HG03432 (cell line): ENCODE results near the gene NOP14.
"Not testable (repeated sequence)": the region's sequence is repeated elsewhere in the genome, so short reads cannot be mapped to it uniquely, and the experiment has no call there.

Experiments used
- ATAC-seq: cut with Tn5 transposase; IDR thresholded peaks from one replicate; pipeline ENCODE4 v1.9.1; 2021; ENCODE audit warnings: mild to moderate bottlenecking, moderate library complexity; ENCODE audit not compliant: unreplicated experiment

Gene NOP14

GRCh38 chr4:2918300-2918699 is 44.9 kb downstream of the NOP14 start:
- ATAC-seq, result not testable (repeated sequence)

- not testable (repeated sequence) for ATAC-seq
These were observed 46.5 kb downstream of the NOP14 start for GRCh38 chr4:2916696-2917095.

- no peak for ATAC-seq
These were observed 47.4 kb downstream of the NOP14 start for GRCh38 chr4:2915789-2916188.

GRCh38 chr4:2914256-2915126 is 48.7 kb downstream of the NOP14 start:
- peak; percentile 44 for ATAC-seq

- no peak for ATAC-seq
These were observed 50.0 kb downstream of the NOP14 start for GRCh38 chr4:2913168-2913567.

GRCh38 chr4:2911868-2912267 is 51.3 kb downstream of the NOP14 start:
- ATAC-seq, result no peak

- no peak for ATAC-seq
These were observed 52.8 kb downstream of the NOP14 start for GRCh38 chr4:2910409-2910808.

- no peak for ATAC-seq
These were observed 53.6 kb downstream of the NOP14 start for GRCh38 chr4:2909583-2909982.

GRCh38 chr4:2908686-2909085 is 54.5 kb downstream of the NOP14 start:
- ATAC-seq, result no peak

GRCh38 chr4:2907706-2908293 is 55.4 kb downstream of the NOP14 start:
- ATAC-seq, result no peak

GRCh38 chr4:2907226-2907625 is 56.0 kb downstream of the NOP14 start:
- ATAC-seq, result no peak

GRCh38 chr4:2906218-2906617 is 57.0 kb downstream of the NOP14 start:
- ATAC-seq, result no peak

- no peak for ATAC-seq
These were observed 57.7 kb downstream of the NOP14 start for GRCh38 chr4:2905544-2905943.

- ATAC-seq, result no peak
These were observed 61.1 kb downstream of the NOP14 start for GRCh38 chr4:2902126-2902525.

GRCh38 chr4:2901186-2901585 is 62.0 kb downstream of the NOP14 start:
- ATAC-seq, result no peak

GRCh38 chr4:2900741-2901140 is 62.5 kb downstream of the NOP14 start:
- ATAC-seq, result no peak

GRCh38 chr4:2898001-2898400 is 65.2 kb downstream of the NOP14 start:
- no peak for ATAC-seq

GRCh38 chr4:2893772-2894171 is 69.4 kb downstream of the NOP14 start:
- ATAC-seq, result no peak

- no peak for ATAC-seq
These were observed 71.9 kb downstream of the NOP14 start for GRCh38 chr4:2891294-2891693.

GRCh38 chr4:2888886-2889285 is 74.3 kb downstream of the NOP14 start:
- no peak for ATAC-seq
